ENCODE measurements around the gene TFEC.

DNA sequence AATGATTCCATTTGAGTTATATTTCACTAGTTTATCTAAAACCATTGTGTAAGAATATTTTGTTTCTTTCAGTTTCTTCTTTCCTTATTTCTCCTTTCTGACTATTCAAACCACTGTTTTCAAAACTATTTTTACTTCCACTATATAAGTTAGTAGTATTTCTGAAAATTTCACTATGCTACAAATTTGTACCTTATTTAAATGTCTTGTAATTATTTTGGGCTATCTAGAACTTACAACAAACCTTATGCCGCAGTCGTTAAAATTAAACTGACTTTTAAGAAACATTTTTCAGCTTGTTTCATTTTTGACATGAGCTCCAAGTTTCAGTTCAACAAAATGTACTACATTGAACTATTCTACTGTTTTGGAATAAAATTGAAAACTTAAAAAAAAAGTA is 1.8 kb downstream of the TFEC start:
- TF ChIP-seq, protein P1, sequence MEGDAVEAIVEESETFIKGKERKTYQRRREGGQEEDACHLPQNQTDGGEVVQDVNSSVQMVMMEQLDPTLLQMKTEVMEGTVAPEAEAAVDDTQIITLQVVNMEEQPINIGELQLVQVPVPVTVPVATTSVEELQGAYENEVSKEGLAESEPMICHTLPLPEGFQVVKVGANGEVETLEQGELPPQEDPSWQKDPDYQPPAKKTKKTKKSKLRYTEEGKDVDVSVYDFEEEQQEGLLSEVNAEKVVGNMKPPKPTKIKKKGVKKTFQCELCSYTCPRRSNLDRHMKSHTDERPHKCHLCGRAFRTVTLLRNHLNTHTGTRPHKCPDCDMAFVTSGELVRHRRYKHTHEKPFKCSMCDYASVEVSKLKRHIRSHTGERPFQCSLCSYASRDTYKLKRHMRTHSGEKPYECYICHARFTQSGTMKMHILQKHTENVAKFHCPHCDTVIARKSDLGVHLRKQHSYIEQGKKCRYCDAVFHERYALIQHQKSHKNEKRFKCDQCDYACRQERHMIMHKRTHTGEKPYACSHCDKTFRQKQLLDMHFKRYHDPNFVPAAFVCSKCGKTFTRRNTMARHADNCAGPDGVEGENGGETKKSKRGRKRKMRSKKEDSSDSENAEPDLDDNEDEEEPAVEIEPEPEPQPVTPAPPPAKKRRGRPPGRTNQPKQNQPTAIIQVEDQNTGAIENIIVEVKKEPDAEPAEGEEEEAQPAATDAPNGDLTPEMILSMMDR (IDR thresholded peaks at IDR 0.05) = no peak
- TF ChIP-seq POLR2AphosphoS5 (IDR thresholded peaks at IDR 0.05) = no peak
- TF ChIP-seq EP300 (IDR thresholded peaks at IDR 0.05; ENCODE audit: low read depth) = no peak
- no peak for TF ChIP-seq POLR2A (IDR thresholded peaks at IDR 0.05)

Data from transverse colon (tissue), 4 donors.